HUES6 (cell line): ENCODE data around the gene SLC66A3.

ENCODE experiments used
- H3K27ac ChIP-seq: 2 replicates; pipeline ENCODE4 v1.7.0; 2013; ENCODE audit warnings: low read depth, mild to moderate bottlenecking, low read length, inconsistent platforms
- H3K27me3 ChIP-seq: 2 replicates; pipeline ENCODE4 v1.6.1; 2013; ENCODE audit warnings: low read length; ENCODE audit not compliant: control insufficient read depth, insufficient read depth
- H3K36me3 ChIP-seq: 2 replicates; pipeline ENCODE4 v1.6.1; 2013; ENCODE audit warnings: low read length; ENCODE audit not compliant: control insufficient read depth, insufficient read depth
- H3K4me1 ChIP-seq: 2 replicates; pipeline ENCODE4 v1.6.1; 2013; ENCODE audit warnings: low read length; ENCODE audit not compliant: control insufficient read depth, insufficient read depth
- H3K4me3 ChIP-seq: 2 replicates; pipeline ENCODE4 v1.5.1; 2013; ENCODE audit warnings: low read depth, low read length
- H3K9ac ChIP-seq: one replicate; pipeline ENCODE4 v1.6.1; 2013; ENCODE audit warnings: mild to moderate bottlenecking, low read length
- H3K9me3 ChIP-seq: 2 replicates; pipeline ENCODE4 v1.6.1; 2013; ENCODE audit warnings: low read depth, low read length; ENCODE audit not compliant: control insufficient read depth, insufficient read depth

The SLC66A3 gene

DNA sequence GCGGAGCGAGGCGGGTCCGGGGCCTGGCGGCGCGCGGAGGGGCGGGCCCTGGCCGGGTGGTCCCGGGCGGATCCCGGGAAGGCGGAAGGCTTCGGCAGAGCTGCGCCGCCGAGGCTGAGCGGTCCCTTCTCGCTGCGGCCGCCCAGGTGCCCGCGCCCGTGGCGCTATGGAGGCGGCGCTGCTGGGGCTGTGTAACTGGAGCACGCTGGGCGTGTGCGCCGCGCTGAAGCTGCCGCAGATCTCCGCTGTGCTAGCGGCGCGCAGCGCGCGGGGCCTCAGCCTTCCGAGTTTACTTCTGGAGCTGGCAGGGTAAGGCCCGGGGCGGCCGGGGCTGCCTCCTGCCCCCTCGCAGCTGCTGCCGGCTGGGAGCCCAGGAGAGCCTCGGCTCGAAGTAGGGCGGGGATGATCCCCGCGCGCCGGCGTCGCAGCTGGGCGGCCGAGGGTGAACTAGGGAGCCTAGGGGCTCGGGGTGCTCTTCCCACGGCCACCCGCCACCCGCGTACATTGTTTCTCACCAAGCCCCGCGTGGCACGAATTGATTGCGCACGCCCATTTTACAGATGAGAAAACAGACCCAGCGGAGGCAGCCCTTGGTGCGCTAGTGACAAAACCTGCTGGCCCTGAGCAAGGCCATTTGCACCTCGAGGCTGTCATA, at the start of gene SLC66A3:
SLC66A3 (plus strand) TSS at position 87 of the 655 bp plus-strand sequence; CDS start at position 167, 80 bp downstream.
- H3K9ac ChIP-seq = peak within 1 kb of the TSS; percentile 72
- H3K36me3 ChIP-seq = no peaks in the 10 kb centered on the region
- H3K27ac ChIP-seq = peak within 1 kb of the TSS; percentile 66; the same call in 1 of the 2 replicates
- H3K27me3 ChIP-seq = peaks cover 29% of the 10 kb centered on the region
- peak within 1 kb of the TSS; percentile 80 for H3K4me3 ChIP-seq
- H3K9me3 ChIP-seq = no peaks in the 10 kb centered on the region
- H3K4me1 ChIP-seq = peaks cover 14% of the 10 kb centered on the region; the same call in 1 of the 2 replicates

- Histone ChIP-seq H3K36me3 (no peaks in the 10 kb centered on the region), H3K9ac (no peak overlapping the region), H3K4me3 (no peak overlapping the region), H3K9me3 (no peaks in the 10 kb centered on the region), H3K27me3 (peaks cover 5% of the 10 kb centered on the region; the same call in 1 of the 2 replicates), H3K27ac (no peak overlapping the region), H3K4me1 (no peaks in the 10 kb centered on the region)
These were observed 46.3 kb upstream of the SLC66A3 start for GRCh38 chr2:11109002-11109401.

DNA sequence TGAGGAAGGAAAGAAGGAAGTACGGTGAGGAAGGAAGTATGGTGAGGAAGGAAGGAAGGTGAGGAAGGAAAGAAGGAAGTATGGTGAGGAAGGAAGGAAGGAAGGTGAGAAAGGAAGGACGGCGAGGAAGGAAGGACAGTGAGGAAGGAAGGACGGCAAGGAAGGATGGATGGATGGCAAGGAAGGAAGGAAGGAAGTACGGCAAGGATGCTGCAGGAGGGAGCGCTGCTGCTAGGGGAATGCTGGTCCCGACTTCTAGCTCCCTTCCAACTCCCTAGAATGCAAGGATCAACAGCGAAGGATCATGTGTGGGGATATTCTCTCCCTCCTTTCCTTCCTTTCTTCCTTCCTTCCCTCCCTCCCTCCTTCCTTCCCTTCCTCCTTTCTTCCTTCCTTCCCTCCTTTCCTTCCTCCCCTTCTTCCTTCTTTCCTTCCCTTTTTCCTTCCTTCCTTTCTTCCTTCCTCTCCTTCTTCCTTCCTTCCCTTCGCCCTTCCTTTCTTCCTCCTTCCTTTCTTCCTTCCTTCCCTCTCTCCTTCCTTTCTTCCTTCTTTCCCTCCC, 42.3 kb upstream of the SLC66A3 start:
- Histone ChIP-seq H3K9me3 (no peaks in the 10 kb centered on the region), H3K4me3 (no peak overlapping the region), H3K36me3 (no peaks in the 10 kb centered on the region), H3K4me1 (no peaks in the 10 kb centered on the region), H3K9ac (no peak overlapping the region), H3K27me3 (peaks cover 5% of the 10 kb centered on the region; the same call in 1 of the 2 replicates), H3K27ac (no peak overlapping the region)

- Histone ChIP-seq H3K9ac (no peak overlapping the region), H3K4me1 (peaks cover 4% of the 10 kb centered on the region; the same call in 1 of the 2 replicates), H3K27me3 (peaks cover 4% of the 10 kb centered on the region; the same call in 1 of the 2 replicates), H3K27ac (no peak overlapping the region), H3K36me3 (no peaks in the 10 kb centered on the region), H3K9me3 (no peaks in the 10 kb centered on the region), H3K4me3 (no peak overlapping the region)
These were observed 37.5 kb upstream of the SLC66A3 start for GRCh38 chr2:11117776-11118175.

DNA sequence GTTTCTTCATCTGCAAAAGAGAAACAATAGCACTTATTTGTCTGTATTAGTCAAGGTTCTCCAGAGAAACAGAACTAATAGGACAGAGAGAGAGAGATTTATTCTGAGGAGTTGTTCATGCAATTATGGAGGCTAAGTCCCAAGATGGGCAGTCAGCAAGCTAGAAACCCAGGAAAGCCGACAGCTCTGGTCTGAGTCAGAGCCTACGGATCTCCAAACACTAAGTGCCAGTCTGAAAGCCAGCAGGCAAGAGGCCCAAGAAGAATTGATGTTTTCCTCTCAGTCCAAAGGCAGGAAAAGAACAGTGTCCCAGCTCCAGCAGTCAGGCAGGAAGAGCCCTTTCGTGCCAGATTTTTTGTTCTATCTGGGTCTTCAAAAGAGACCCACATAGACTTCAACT, 36.5 kb upstream of the SLC66A3 start:
- Histone ChIP-seq H3K27ac (no peak overlapping the region), H3K36me3 (no peaks in the 10 kb centered on the region), H3K27me3 (no peaks in the 10 kb centered on the region; the same call in 1 of the 2 replicates), H3K9me3 (no peaks in the 10 kb centered on the region), H3K9ac (no peak overlapping the region), H3K4me1 (peaks cover 4% of the 10 kb centered on the region; the same call in 1 of the 2 replicates), H3K4me3 (no peak overlapping the region)

- Histone ChIP-seq H3K27me3 (no peaks in the 10 kb centered on the region), H3K4me3 (no peak overlapping the region), H3K9ac (no peak overlapping the region), H3K9me3 (no peaks in the 10 kb centered on the region), H3K36me3 (no peaks in the 10 kb centered on the region), H3K27ac (no peak overlapping the region), H3K4me1 (peaks cover 4% of the 10 kb centered on the region; the same call in 1 of the 2 replicates)
These were observed 34.0 kb upstream of the SLC66A3 start for GRCh38 chr2:11121099-11121822.

GRCh38 chr2:11121823-11122155, 33.5 kb upstream of the SLC66A3 start:
- H3K27ac ChIP-seq = no peak overlapping the region
- no peaks in the 10 kb centered on the region for H3K27me3 ChIP-seq
- no peak overlapping the region for H3K4me3 ChIP-seq
- peaks cover 4% of the 10 kb centered on the region; the same call in 1 of the 2 replicates for H3K4me1 ChIP-seq
- H3K9ac ChIP-seq = no peak overlapping the region
- no peaks in the 10 kb centered on the region for H3K36me3 ChIP-seq
- no peaks in the 10 kb centered on the region for H3K9me3 ChIP-seq

GRCh38 chr2:11122380-11122779, 32.9 kb upstream of the SLC66A3 start:
- H3K27ac ChIP-seq = no peak overlapping the region
- no peaks in the 10 kb centered on the region for H3K36me3 ChIP-seq
- no peaks in the 10 kb centered on the region for H3K9me3 ChIP-seq
- H3K9ac ChIP-seq = no peak overlapping the region
- H3K4me3 ChIP-seq = no peak overlapping the region
- peaks cover 4% of the 10 kb centered on the region; the same call in 1 of the 2 replicates for H3K4me1 ChIP-seq
- no peaks in the 10 kb centered on the region for H3K27me3 ChIP-seq

DNA sequence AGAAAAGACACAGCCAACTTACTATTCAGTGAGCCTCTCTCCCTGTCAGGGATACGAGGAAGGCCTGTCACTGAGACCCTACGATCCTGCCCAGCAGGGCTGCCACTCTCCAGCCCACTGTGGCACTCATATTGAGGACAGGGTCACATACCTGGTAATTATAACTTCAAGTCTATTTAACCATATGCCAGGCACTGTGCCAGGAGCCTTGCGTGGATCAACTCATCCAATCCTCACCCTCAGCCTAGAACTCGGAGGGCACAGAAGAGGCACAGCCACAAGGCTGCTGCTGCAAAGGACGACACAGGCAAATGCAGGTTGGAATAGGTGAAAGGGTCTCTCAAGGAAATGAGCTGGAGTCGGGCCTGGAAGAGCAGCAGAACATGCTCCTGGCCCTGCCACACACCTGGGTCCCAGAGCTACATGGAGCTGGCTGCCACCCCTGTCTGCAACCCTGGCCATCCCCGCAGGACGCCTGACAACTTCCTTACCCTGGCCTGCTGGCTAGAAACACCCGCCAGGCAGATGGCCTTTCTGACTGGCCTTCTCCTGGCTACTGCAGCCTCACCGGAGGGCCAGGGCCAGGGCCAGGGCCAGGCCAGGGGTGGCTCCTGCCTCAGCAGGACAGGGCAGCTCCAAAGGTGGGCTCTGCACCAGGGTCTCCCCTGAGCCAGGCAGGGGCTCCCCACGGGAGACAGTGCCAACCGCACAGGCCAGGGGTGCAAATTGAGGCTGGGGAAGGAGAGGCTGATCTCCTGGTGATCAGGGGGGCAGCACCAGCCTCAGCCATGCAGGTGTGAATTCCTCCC, 32.1 kb upstream of the SLC66A3 start:
- Histone ChIP-seq H3K27me3 (no peaks in the 10 kb centered on the region), H3K9me3 (no peaks in the 10 kb centered on the region), H3K27ac (no peak overlapping the region), H3K4me1 (peaks cover 4% of the 10 kb centered on the region; the same call in 1 of the 2 replicates), H3K9ac (no peak overlapping the region), H3K4me3 (no peak overlapping the region), H3K36me3 (no peaks in the 10 kb centered on the region)

- no peaks in the 10 kb centered on the region for H3K9me3 ChIP-seq
- H3K36me3 ChIP-seq = no peaks in the 10 kb centered on the region
- H3K27ac ChIP-seq = no peak overlapping the region
- peaks cover 4% of the 10 kb centered on the region; the same call in 1 of the 2 replicates for H3K4me1 ChIP-seq
- no peak overlapping the region for H3K4me3 ChIP-seq
- H3K9ac ChIP-seq = no peak overlapping the region
- no peaks in the 10 kb centered on the region for H3K27me3 ChIP-seq
These were observed 31.2 kb upstream of the SLC66A3 start for GRCh38 chr2:11123856-11124759.
